NCI-H1930 (cell line): ENCODE data around the gene ZNF410.
"Not testable (repeated sequence)": the region's sequence is repeated elsewhere in the genome, so short reads cannot be mapped to it uniquely, and the experiment has no call there.

Experiments used
- DNase-seq, 2 experiments: peaks; one replicate each; lab custom pipeline; 2025; lab: John Stamatoyannopoulos, UW

The ZNF410 gene, protein sequence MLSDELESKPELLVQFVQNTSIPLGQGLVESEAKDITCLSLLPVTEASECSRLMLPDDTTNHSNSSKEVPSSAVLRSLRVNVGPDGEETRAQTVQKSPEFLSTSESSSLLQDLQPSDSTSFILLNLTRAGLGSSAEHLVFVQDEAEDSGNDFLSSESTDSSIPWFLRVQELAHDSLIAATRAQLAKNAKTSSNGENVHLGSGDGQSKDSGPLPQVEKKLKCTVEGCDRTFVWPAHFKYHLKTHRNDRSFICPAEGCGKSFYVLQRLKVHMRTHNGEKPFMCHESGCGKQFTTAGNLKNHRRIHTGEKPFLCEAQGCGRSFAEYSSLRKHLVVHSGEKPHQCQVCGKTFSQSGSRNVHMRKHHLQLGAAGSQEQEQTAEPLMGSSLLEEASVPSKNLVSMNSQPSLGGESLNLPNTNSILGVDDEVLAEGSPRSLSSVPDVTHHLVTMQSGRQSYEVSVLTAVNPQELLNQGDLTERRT

DNA sequence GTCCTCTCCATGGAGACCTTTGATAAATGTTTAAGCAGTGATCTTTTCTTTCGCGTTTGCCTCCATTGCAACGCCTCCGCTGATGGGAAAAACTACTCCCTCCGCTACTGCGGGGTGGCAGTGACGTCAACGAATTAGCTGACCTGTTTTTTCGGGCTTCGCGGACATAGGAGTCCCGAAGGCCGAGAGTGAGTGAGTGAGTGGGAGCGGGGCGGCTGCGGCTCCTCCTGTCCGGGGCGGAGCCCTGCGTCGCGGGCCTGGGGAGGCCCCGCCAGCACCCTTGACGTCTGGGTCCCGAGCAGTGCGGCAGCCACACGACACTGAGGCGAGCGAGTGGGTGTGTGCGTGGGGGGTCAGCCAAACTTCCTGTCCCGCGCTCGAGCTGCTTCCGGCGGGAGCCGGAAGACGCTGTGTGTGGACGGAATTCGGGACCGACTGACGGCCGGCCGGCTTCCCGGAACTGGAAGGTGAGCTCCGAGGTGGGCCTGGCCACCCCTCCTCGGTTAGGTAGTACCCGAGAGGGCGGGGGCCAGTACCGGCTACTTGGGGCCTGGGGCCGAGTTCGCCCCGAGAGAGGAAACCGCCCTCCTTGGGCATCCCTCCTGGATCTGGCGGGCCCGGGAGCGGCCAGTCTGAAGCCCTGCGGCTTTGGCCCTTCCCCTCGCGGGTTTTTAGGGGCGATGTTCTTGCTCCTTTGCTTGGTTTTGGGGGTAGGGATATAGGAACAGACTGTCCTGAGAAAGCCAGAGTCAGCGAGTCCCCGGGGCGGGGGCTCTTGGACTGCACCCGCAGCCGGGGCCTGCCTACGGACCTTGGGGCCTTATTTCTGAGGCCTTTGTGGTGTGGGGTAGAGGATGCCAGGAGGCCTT is at the start of gene ZNF410:
TSS of gene ZNF410 (plus strand) at position 411 of the 869 bp plus-strand sequence. CDS start 5,317 bp downstream, outside the sequence.
- DNase-seq, result peak; percentile 73 to 82

DNA sequence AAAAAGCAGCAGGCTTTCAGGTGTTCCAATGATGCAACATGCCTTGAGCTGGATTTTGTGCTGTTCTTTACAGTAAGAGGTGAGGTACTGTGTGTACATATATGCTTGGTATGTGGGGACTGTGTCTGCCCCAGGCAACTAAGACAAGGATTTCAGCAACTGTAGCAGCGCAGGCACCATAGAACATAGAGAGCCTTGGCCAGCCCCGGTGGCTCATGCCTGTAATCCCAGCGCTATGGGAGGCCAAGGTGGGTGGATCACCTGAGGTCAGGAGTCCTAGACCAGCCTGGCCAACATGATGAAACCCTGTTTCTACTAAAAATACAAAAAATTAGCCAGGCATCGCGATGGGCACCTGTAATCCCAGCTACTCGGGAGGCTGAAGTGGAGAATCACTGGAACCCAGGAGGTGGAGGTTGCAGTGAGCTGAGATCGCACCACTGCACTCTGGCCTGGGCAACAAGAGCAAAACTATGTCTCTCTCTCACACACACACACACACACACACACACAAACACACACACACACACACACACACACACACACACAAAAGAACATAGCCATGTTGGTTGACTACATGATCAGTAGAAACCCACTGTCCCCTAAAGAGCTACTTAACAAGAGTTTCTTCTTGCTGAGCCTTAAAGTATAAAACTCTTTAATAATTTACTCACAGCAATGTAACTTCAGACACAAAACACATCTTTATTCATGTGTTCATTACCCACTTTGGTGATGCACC is 48.2 kb upstream of the ZNF410 start:
- not testable (repeated sequence) for DNase-seq

DNA sequence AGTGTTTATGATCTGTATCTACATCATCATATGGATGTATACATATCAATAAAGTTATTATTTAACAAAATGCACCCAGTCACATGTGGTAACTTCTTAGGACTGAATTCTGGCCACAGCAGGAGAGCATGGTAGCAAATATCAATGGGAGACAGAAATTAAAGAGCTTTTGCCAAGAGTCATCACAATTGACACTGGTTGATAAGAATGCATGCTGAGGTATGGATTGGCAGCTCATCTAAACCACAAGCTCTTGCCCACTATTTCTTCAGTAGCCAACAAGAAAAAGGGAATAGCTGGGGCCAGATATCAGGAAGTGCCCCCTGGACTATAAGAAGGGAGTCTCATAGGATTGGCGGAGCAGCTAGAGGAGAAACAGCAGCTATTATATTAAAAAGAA is 44.5 kb upstream of the ZNF410 start:
- no peak for DNase-seq

DNA sequence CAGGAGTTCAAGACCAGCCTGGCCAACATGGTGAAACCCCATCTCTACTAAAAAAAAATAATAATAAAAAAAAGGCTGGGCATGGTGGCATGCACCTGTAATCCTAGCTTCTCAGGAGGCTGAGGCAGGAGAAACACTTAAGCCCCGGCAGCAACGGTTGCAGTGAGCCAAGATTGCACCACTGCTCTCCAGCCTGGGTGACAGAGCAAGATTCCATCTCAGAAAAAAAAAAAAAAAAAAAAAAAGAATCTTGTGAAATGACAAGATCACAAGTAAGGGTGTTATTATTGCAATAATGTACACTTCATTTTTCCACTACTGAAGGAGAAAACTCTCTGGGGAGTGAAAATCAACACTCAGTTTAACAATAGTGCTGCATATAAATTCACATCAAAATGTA is 43.8 kb upstream of the ZNF410 start:
- no peak for DNase-seq

DNA sequence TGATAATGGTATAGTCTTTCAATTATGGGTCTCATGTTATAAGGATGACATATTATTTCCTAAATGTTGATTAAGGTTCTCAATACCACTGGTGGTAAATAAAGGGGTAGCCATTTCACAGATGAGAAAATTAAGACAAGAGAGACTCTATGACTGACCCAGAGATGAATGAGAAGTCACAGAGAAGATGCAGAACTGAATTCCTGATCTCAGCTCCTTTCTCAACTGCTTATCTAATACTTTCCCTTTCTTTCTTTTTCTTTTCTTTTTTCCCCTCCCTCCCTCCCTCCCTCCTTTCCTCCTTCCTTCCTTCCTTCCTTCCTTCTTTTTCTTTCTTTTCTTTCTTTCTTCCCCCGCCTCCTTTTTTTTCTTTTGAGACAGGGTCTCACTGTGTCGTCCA is 43.4 kb upstream of the ZNF410 start:
- DNase-seq, result no peak

DNA sequence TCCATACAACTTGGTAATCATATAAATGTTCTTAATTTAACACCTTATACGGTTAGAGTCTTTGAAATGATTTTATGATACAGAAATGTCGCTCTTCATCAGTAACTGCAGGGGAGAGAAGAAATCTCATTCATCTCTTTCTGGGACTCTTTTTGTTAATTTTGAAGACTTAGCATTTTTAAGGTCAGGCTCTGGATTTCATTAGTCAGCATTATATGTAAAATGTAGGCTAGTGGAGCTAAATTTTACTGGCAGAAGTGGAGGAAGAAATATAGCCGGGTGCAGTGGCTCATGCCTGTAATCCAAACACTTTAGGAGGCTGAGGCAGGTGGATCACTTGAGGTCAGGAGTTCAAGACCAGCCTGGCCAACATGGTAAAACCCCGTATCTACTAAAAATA is 39.7 kb upstream of the ZNF410 start:
- no peak for DNase-seq

DNA sequence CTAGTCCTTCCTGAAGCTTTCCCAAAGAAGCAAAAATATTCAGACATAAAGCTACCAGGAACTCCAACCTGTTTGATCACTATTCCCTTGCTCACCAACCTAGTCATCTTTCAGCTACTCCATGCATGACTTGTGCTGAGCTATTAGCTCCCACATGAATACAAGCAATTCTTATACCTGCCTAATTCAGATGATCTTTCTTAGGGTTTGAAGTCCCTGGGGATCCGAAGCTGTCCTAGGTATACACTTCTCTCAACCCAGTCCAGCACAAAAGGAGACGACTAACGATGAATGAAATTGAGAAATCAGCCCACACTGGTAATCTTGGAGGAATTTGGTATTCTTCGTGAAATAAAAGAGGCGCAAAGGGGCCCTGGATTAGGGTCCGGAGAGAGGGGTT is 35.7 kb upstream of the ZNF410 start:
- DNase-seq, result no peak

DNA sequence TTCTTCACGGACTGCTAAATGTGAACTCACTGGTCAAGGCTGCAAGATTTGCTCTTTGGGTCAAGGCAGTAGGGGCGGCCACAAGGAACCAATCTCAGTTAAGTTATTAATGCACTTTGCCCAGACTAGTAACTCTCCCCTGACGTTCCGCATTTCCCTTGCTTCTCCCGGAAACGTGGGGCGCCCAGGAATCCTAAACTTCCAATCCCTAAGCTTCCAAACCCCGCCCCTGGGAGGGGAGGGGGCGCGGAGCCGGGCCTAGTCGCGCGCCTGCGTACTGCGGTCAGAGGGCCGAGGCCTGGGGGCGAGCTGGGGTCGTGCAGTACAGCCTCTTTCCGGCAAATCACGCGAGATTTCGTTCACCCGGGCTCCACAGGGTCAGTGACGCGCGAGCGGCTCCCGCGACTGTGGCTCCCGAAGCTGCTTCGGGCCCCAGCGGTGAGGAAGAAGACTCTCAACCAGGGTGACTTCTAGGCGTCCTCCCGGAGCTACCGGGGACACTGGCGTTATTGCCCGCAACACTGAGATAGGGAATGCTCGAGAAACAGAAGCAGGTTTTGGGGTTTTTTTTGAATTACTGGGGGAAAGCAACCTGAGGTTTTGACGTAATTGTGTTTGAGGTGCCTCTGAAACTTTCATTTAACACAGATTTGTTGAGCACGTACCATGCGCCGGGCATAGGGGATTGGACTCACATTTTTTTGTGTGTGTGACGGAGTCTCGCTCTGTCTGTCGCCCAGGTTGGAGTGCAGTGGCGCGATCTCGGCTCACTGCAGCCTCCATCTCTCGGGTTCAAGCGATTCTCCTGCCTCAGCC is 34.9 kb upstream of the ZNF410 start, which contains the start of gene PTGR2:
TSS of gene PTGR2 (plus strand) at position 265 of the 816 bp plus-strand sequence. CDS start 7,032 bp downstream, outside the sequence.
- DNase-seq, result peak; percentile 93 to 95

DNA sequence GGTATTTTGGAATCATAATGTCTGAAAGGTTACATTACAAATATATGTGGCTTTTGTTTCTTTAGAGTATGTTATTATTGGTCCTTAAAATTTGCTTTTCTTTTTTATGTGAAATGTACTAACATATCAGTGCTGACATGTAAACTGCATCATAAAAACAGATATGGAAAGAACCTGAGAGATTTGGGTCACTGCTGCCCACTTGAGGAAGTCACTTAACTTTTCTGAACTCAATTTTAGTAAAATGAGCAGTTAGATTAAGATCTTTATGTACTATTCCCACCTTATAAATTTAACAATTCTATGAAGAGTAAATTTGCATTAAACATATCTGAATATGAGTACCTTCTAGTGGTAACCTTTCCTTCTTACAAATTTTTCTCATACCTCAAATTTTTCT is 27.5 kb upstream of the ZNF410 start:
- DNase-seq, result no peak

DNA sequence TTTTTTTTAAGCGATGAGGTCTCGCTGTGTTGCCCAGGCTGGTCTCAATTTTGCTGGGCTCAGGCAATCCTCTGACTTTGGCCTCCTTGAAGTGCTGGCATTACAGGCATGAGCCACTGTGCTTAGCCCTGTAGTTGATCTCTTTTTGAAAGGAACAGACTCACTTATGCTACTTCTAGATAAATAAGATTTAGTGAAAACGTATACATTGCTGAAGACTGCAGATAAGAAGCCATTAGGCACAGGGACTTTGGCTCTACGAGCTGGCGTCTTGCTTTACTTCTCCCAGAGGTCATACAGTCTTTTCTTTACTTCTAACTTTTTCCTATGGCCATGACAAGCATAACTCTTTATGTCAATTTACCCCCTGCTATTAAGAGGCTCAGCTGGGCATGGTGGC is 25.6 kb upstream of the ZNF410 start:
- DNase-seq, result no peak

DNA sequence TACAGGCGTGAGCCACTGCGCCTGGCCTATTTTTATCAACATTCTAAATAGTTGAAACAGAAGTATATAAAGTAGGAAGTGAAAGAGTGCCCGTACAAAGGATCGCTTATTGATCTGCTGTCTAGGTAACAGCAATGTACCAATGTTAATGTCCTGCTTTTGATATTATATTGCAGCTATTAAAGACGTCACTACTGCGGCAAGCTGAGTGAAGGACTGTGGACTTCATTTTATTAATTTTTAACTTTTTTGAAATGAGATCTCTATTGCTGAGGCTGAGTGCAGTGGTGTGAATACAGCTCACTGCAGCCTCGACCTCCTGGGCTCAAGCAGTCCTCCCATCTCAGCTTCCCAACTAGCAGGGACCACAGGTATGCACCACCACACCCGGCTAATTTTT is 24.2 kb upstream of the ZNF410 start:
- DNase-seq, result no peak

DNA sequence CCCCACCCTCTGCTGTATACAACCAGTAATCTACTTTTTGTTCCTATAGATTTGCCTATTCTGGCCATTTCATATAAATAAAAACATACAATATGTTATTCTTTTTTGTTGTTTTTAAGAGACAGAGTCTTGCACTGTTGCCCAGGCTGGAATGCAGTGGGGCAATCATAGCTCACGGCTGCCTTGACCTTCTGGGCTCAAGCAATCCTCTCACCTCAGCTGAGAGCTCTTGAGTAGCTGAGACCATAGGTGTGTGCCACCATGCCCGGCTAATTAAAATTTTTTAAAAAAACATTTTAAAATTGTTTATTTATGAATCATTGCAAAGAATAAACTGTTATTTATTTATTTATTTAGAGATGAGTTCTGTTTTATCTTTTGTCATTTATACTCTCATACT is 23.4 kb upstream of the ZNF410 start:
- no peak for DNase-seq

DNA sequence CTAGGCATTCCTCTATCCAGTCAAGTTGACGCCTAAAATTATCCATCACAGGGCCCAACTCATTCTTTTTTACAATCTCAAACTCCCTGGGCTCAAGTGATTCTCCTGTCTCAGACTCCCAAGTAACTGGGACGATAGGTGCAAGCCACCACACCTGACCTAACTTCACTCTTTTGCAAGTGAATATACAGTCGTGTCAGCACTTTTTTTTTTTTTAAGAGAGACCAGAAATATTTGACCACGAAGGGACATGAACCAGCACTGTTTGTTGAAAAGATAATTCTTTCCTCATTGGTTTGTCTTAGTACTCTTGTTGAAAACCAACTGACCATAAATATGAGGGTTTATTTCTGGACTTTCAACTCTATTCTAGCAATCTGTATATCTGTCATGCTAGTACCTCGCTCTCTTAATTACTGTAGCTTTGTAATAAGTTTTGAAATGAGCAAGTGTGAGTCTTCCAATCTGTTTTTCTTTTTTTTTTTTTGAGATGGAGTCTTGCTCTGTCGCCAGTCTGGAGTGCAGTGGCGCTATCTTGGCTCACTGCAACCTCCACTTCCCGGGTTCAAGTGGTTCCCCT is 21.0 kb upstream of the ZNF410 start:
- no peak for DNase-seq

DNA sequence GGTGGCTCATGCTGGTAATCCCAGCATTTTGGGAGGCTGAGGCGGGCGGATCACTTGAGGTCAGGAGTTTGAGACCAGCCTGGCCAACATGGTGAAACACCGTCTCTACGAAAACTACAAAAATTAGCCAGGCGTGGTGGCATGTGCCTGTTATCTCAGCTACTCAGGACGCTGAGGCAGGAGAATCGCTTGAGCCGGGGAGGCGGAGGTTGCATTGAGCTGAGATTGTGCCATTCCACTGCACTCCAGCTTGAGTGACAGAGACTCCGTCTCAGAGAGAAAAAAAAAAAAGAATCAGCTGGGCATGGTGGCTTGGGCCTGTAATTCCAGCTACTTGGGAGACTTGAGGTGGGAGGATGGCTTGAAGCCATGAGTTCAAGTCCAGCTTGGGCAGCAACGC is 16.9 kb upstream of the ZNF410 start:
- DNase-seq, result not testable (repeated sequence)

DNA sequence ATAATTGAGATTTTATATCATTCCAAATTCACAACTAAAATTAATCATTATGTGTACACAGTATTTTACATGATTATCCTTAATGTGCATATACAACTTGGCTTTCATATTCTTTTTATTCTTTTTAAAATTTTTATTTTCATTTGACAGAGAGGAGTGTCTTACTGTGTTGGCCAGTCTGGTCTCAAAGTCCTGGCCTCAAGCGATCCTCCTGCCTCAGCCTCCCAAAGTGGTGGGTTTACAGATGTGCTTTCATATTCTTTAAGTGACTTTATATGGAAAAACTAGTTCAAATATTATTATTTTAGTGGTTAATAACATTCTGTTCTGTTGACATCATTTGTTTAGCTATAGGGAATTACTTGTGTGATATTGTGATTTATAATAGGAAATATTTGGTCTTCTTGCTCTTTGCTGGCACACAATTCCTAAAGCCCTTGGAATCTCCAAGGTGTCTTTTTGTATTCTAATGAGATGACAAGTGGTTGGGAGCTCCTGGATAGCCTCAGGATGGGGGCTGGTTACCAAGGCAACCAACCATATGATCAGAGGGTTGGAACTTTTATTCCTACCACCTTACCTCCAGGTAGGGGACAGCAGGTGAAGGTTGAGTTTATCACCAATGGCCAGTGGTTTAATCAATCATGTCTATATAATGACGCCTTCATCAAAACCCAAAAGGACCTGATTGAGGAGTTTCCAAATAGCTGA is 16.0 kb upstream of the ZNF410 start:
- no peak for DNase-seq

DNA sequence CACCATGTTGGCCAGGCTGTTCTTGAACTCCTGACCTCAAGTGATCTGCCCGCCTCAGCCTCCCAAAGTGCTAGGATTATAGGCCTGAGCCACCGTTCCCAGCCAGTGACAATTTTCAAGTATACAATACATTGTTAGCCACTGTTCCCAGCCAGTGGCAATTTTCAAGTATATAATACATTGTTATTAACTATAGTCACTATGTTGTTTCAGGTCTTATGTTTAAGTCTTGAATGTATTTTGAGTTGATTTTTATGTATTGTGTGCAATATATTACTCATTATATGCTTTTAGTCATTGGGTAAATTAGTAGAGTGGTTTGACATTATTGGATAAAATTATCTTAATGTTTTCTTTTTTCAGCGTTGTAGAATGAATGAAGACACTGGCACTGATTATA is 13.0 kb upstream of the ZNF410 start:
- no peak for DNase-seq

DNA sequence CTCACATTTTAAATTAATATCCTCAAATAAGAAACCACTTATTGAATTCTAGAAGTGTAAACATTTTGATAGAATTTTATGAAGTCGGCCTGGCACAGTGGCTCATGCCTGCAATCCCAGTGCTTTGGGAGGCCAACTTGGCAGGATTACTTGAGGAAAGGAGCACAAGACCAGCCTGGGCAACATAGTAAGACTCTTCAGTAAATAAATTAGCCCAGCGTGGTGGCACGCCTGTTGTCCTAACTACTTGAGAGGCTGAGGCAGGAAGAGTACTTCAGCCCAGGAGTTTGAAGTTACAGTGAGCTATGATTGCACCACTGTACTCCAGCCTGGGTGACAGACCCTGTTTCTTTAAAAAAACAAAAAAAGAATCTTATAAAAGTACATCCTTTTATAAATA is 8.9 kb upstream of the ZNF410 start:
- no peak for DNase-seq

DNA sequence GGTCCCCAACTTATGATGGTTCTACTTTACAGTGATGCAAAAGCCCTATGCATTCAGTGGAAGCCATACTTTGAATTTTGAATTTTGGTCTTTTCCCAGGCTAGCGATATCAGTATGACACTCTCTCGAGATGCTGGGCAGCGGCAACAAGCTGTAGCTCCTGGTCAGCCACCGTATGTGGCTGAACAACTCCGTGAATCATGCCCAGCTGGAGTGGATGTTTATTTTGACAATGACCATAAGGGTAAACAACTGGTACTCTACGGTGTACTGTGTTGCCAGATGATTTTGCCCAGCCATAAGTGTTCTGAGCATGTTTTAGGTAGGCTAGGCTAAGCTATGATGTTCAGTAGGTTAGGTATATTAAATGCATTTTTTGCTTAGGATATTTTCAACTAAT is 8.2 kb upstream of the ZNF410 start:
- DNase-seq, result no peak

DNA sequence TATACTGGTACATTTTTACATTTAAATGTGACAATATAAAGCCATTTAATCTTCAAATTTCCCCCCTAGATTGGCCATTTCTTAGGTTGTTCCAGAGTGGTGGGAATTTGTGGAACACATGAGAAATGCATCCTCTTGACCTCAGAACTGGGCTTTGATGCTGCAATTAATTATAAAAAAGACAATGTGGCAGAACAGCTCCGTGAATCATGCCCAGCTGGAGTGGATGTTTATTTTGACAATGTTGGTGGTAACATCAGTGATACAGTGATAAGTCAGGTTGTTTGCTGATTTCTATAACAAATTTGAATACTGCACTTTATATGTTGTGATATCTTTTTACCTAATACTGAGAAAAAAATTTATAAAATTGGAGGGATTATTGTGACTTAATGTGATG is 7.6 kb upstream of the ZNF410 start:
- no peak for DNase-seq
